H9 (cell line): ENCODE measurements around the gene JAK1. TPM values are rescaled to one million over a fixed set of nuclear protein-coding genes. Genes with fewer than 3 reads are reported as not detected.

Experiments
- DNase-seq: peaks from one replicate; pipeline ENCODE4 v3.0.0-alpha.2; 2017
- H2AFZ ChIP-seq: one replicate; pipeline ENCODE4 v1.6.1; 2013; ENCODE audit warnings: mild to moderate bottlenecking, low read length, control low read depth, moderate library complexity
- H2AK5ac ChIP-seq: 2 replicates; pipeline ENCODE4 v1.6.1; 2013; ENCODE audit warnings: low read length, control low read depth, mixed read lengths; ENCODE audit not compliant: insufficient read length
- H2BK120ac ChIP-seq: one replicate; pipeline ENCODE4 v1.6.1; 2013; ENCODE audit warnings: low read depth, mild to moderate bottlenecking, low read length, control low read depth, inconsistent platforms; ENCODE audit not compliant: poor library complexity, severe bottlenecking
- H2BK12ac ChIP-seq: 2 replicates; pipeline ENCODE4 v1.6.1; 2013; ENCODE audit warnings: low read length, control low read depth, mixed read lengths, low read depth; ENCODE audit not compliant: insufficient read length
- H2BK15ac ChIP-seq: 2 replicates; pipeline ENCODE4 v1.6.1; 2013; ENCODE audit warnings: low read depth, low read length, control low read depth
- H2BK20ac ChIP-seq: one replicate; pipeline ENCODE4 v1.6.1; 2013; ENCODE audit warnings: low read depth, mild to moderate bottlenecking, low read length, control low read depth, inconsistent platforms; ENCODE audit not compliant: poor library complexity, severe bottlenecking
- H2BK5ac ChIP-seq: 2 replicates; pipeline ENCODE4 v1.6.1; 2013; ENCODE audit warnings: low read length, control low read depth, mixed read lengths; ENCODE audit not compliant: insufficient read length
- H3K14ac ChIP-seq: 2 replicates; pipeline ENCODE4 v1.6.1; 2013; ENCODE audit warnings: low read length, control low read depth; ENCODE audit not compliant: insufficient read depth
- H3K18ac ChIP-seq: 2 replicates; pipeline ENCODE4 v1.6.1; 2013; ENCODE audit warnings: low read depth, mild to moderate bottlenecking, mixed read lengths, low read length, control low read depth; ENCODE audit not compliant: insufficient read length
- H3K23ac ChIP-seq: 2 replicates; pipeline ENCODE4 v1.6.1; 2013; ENCODE audit warnings: low read length, control low read depth, mixed read lengths, low read depth; ENCODE audit not compliant: insufficient read length
- H3K23me2 ChIP-seq: 2 replicates; pipeline ENCODE4 v1.6.1; 2013; ENCODE audit warnings: low read depth, mild to moderate bottlenecking, mixed read lengths, low read length, control low read depth; ENCODE audit not compliant: insufficient read length, poor library complexity, severe bottlenecking
- H3K27ac ChIP-seq: 2 replicates; pipeline ENCODE4 v1.5.1; 2013; ENCODE audit warnings: low read length, control low read depth, mixed read lengths, low read depth; ENCODE audit not compliant: insufficient read length
- H3K27me3 ChIP-seq: 2 replicates; pipeline ENCODE4 v1.6.1; 2013; ENCODE audit warnings: low read length, control low read depth, inconsistent platforms; ENCODE audit not compliant: insufficient read depth
- H3K4ac ChIP-seq: 2 replicates; pipeline ENCODE4 v1.6.1; 2013; ENCODE audit warnings: low read depth, mild to moderate bottlenecking, control low read depth, inconsistent platforms, low read length, moderate library complexity
- H3K4me1 ChIP-seq: 2 replicates; pipeline ENCODE4 v1.6.1; 2013; ENCODE audit warnings: low read length, control low read depth, inconsistent platforms; ENCODE audit not compliant: insufficient read depth
- H3K4me2 ChIP-seq: 2 replicates; pipeline ENCODE4 v1.6.1; 2013; ENCODE audit warnings: low read length, control low read depth, mixed read lengths; ENCODE audit not compliant: insufficient read length, insufficient read depth
- H3K56ac ChIP-seq: 2 replicates; pipeline ENCODE4 v1.6.1; 2013; ENCODE audit warnings: low read depth, mild to moderate bottlenecking, mixed read lengths, low read length, control low read depth; ENCODE audit not compliant: insufficient read length
- H3K79me1 ChIP-seq: 2 replicates; pipeline ENCODE4 v1.6.1; 2013; ENCODE audit warnings: low read depth, mild to moderate bottlenecking, moderate library complexity, low read length, control low read depth, inconsistent platforms; ENCODE audit not compliant: insufficient read depth, poor library complexity, severe bottlenecking
- H3K79me2 ChIP-seq: 2 replicates; pipeline ENCODE4 v1.6.1; 2013; ENCODE audit warnings: low read length, control low read depth, inconsistent platforms; ENCODE audit not compliant: insufficient read depth
- H3K9ac ChIP-seq: 2 replicates; pipeline ENCODE4 v1.6.1; 2013; ENCODE audit warnings: low read length, control low read depth, mixed read lengths; ENCODE audit not compliant: insufficient read length; ENCODE audit errors: extremely low read depth
- H3K9me3 ChIP-seq: one replicate; pipeline ENCODE4 v1.6.1; 2013; ENCODE audit warnings: low read depth, low read length, inconsistent platforms; ENCODE audit not compliant: control insufficient read depth
- H3T11ph ChIP-seq: one replicate; pipeline ENCODE4 v1.6.1; 2013; ENCODE audit warnings: mild to moderate bottlenecking, low read length, control low read depth, inconsistent platforms
- H4K20me1 ChIP-seq: one replicate; pipeline ENCODE4 v1.6.1; 2013; ENCODE audit not compliant: control insufficient read depth, insufficient read length, insufficient read depth
- H4K5ac ChIP-seq: 2 replicates; pipeline ENCODE4 v1.6.1; 2013; ENCODE audit warnings: low read depth, mild to moderate bottlenecking, mixed read lengths, low read length, control low read depth; ENCODE audit not compliant: insufficient read length
- H4K8ac ChIP-seq: replicated peaks from 2 replicates; pipeline ENCODE4 v1.6.1; 2013; ENCODE audit warnings: low read length, control low read depth, mixed read lengths, low read depth; ENCODE audit not compliant: insufficient read length
- H4K91ac ChIP-seq: 2 replicates; pipeline ENCODE4 v1.6.1; 2013; ENCODE audit warnings: low read depth, mild to moderate bottlenecking, moderate library complexity, mixed read lengths, low read length, control low read depth; ENCODE audit not compliant: insufficient read length
- H3K27ac Mint-ChIP-seq, 3 experiments: 2 replicates in 2 of 3; 3 replicates in 1 of 3; pipeline ENCODE4 v1.8.0; 2020 to 2021; ENCODE audit warnings: mixed read lengths in 3 of 3, mild to moderate bottlenecking in 1 of 3, moderate library complexity in 1 of 3
- H3K27me3 Mint-ChIP-seq: 2 replicates; pipeline ENCODE4 v1.8.0; 2021; ENCODE audit warnings: low read depth, mild to moderate bottlenecking, moderate library complexity, mixed read lengths
- H3K36me3 Mint-ChIP-seq, 3 experiments: 2 replicates in 2 of 3; 3 replicates in 1 of 3; pipeline ENCODE4 v1.8.0; 2020 to 2021; ENCODE audit warnings: low read depth in 3 of 3, mixed read lengths in 3 of 3; ENCODE audit not compliant: insufficient read depth in 1 of 3
- H3K4me1 Mint-ChIP-seq, 2 experiments: 2 replicates each; pipeline ENCODE4 v1.8.0; 2020; ENCODE audit warnings: mixed read lengths in 2 of 2
- H3K4me3 Mint-ChIP-seq, 2 experiments: 2 replicates in 1 of 2; 3 replicates in 1 of 2; pipeline ENCODE4 v1.8.0; 2020 to 2021; ENCODE audit warnings: mild to moderate bottlenecking in 2 of 2, mixed read lengths in 2 of 2, moderate library complexity in 1 of 2
- H3K9me3 Mint-ChIP-seq, 2 experiments: 2 replicates in 1 of 2; 3 replicates in 1 of 2; pipeline ENCODE4 v1.8.0; 2020; ENCODE audit warnings: mild to moderate bottlenecking in 2 of 2, mixed read lengths in 2 of 2, moderate library complexity in 1 of 2
- CTCF ChIP-seq: fragments of 200-600 bp; sonication (generic); conservative IDR thresholded peaks from 3 replicates; pipeline ENCODE4 v1.8.0; 2021; ENCODE audit warnings: antibody characterized with exemption, mild to moderate bottlenecking
- WGBS: extraction: QIAGEN DNeasy Blood & Tissue Kit; methylation state at CpG from one replicate; pipeline ENCODE4 v1.1.7; 2013; ENCODE audit warnings: missing lambda C conversion rate, low lambda C conversion rate, mixed read lengths; ENCODE audit not compliant: insufficient read length; ENCODE audit errors: extremely low coverage; 5-methylcytosine and 5-hydroxymethylcytosine counted together
- total RNA-seq: library from RNA; stranded (reverse); gene quantifications from 2 replicates; pipeline ENCODE4 v1.2.1, GENCODE V29; 2021

The JAK1 gene
- total RNA-seq, 1 experiment from 2014 or later: 12.8 TPM

GRCh38 chr1:64936956-64937355 lies 29.4 kb downstream of the JAK1 start:
- H4K91ac ChIP-seq: no peak overlapping the region
- no peak overlapping the region for H2AFZ ChIP-seq
- H3K9ac ChIP-seq: no peak overlapping the region
- H3K79me2 ChIP-seq: no peaks in the 10 kb centered on the region; the same call in 1 of the 2 replicates
- H3K14ac ChIP-seq: no peak overlapping the region
- H3K4ac ChIP-seq: no peak overlapping the region
- H4K8ac ChIP-seq: no peak overlapping the region
- no peak for TF ChIP-seq CTCF
- Mint-ChIP-seq H3K9me3 (no peaks in the 10 kb centered on the region), H3K4me1 (peaks cover 14 to 16% of the 10 kb centered on the region in 2 experiments), H3K27ac (no peak overlapping the region), H3K4me3 (no peak overlapping the region; a peak in 1 of 5 replicates), H3K27me3 (no peaks in the 10 kb centered on the region), H3K36me3 (no peaks in the 10 kb centered on the region)
- no peak overlapping the region for H3T11ph ChIP-seq
- no peak for DNase-seq
- H3K27ac ChIP-seq: no peak overlapping the region
- H2BK120ac ChIP-seq: no peak overlapping the region
- WGBS: no CpG with 5 or more reads among the region's 1 CpG
- no peak overlapping the region for H2BK20ac ChIP-seq
- no peaks in the 10 kb centered on the region for H4K20me1 ChIP-seq
- H2BK5ac ChIP-seq: no peak overlapping the region
- no peak overlapping the region for H3K18ac ChIP-seq
- H2AK5ac ChIP-seq: no peak overlapping the region
- H2BK15ac ChIP-seq: no peak overlapping the region
- H3K9me3 ChIP-seq: no peaks in the 10 kb centered on the region
- no peak overlapping the region for H3K56ac ChIP-seq
- H3K4me1 ChIP-seq: no peaks in the 10 kb centered on the region
- no peak overlapping the region for H3K23ac ChIP-seq
- H2BK12ac ChIP-seq: no peak overlapping the region
- no peaks in the 10 kb centered on the region for H3K23me2 ChIP-seq
- H3K27me3 ChIP-seq: no peaks in the 10 kb centered on the region
- H4K5ac ChIP-seq: no peak overlapping the region
- no peak overlapping the region for H3K4me2 ChIP-seq
- no peaks in the 10 kb centered on the region for H3K79me1 ChIP-seq
